Body of pancreas (tissue), 4 donors: ENCODE data around the gene SLC16A10.

Experiments used
- CTCF ChIP-seq, 7 experiments: fragments of 450-650 bp in 4 of 7; fragments of 200-600 bp in 3 of 7; sonication (generic) in 3 of 7; IDR thresholded peaks; one replicate each; pipeline ENCODE4 v1.5.1; 2016 to 2019; ENCODE audit warnings: antibody characterized with exemption in 7 of 7
- POLR2A ChIP-seq, 3 donors: fragments of 450-650 bp; IDR thresholded peaks; one replicate each; pipeline ENCODE4 v1.6.1; 2016; ENCODE audit warnings: antibody characterized with exemption in 3 of 3, mild to moderate bottlenecking in 2 of 3

- no peak for TF ChIP-seq CTCF (IDR thresholded peaks at IDR 0.05)
- no peak for TF ChIP-seq POLR2A (IDR thresholded peaks at IDR 0.05)
Observed at GRCh38 chr6:111159633-111160032, 72.3 kb downstream of the SLC16A10 start.
